GM23338 (cell line): ENCODE results near the gene HSDL1. TPM values are rescaled to one million over a fixed set of nuclear protein-coding genes. Genes with fewer than 3 reads are reported as not detected.

Experiments
- ATAC-seq: fragments of 200-7000 bp; cut with Tn5 transposase; 3 replicates; pipeline ENCODE4 v1.9.1; 2020
- DNase-seq: peaks from one replicate; pipeline ENCODE4 v3.0.0-alpha.2; 2015; ENCODE audit warnings: low spot score
- H2AFZ ChIP-seq: fragments of 200-600 bp; sonication (generic); 2 replicates; pipeline ENCODE4 v1.8.0; 2016; ENCODE audit warnings: antibody characterized with exemption, mild to moderate bottlenecking, moderate library complexity
- H3F3A ChIP-seq: fragments of 200-600 bp; sonication (generic); replicated peaks from 2 replicates; pipeline ENCODE4 v1.8.0; 2017; ENCODE audit warnings: antibody characterized with exemption, mixed run types, low read depth
- H3K27ac ChIP-seq: fragments of 200-600 bp; sonication (generic); 2 replicates; pipeline ENCODE4 v1.6.1; 2016; ENCODE audit warnings: low read depth
- H3K27me3 ChIP-seq: fragments of 200-600 bp; sonication (generic); 2 replicates; pipeline ENCODE4 v1.8.0; 2016; ENCODE audit warnings: mild to moderate bottlenecking, mixed run types, moderate library complexity; ENCODE audit not compliant: insufficient read depth
- H3K36me3 ChIP-seq: fragments of 200-600 bp; sonication (generic); 2 replicates; pipeline ENCODE4 v1.8.0; 2016; ENCODE audit warnings: mild to moderate bottlenecking; ENCODE audit not compliant: insufficient read depth
- H3K4me1 ChIP-seq: fragments of 200-600 bp; sonication (generic); 2 replicates; pipeline ENCODE4 v1.8.0; 2016; ENCODE audit warnings: mild to moderate bottlenecking, moderate library complexity; ENCODE audit not compliant: insufficient read depth
- H3K4me2 ChIP-seq: fragments of 200-600 bp; sonication (generic); 2 replicates; pipeline ENCODE4 v1.7.1; 2017; ENCODE audit warnings: mixed run types
- H3K4me3 ChIP-seq: fragments of 200-600 bp; sonication (generic); 2 replicates; pipeline ENCODE4 v1.6.1; 2016; ENCODE audit warnings: mixed run types
- H3K79me2 ChIP-seq: fragments of 200-600 bp; sonication (generic); replicated peaks from 2 replicates; pipeline ENCODE4 v1.8.0; 2017; ENCODE audit warnings: mild to moderate bottlenecking; ENCODE audit not compliant: insufficient read depth
- H3K9me2 ChIP-seq: fragments of 200-600 bp; sonication (generic); 2 replicates; pipeline ENCODE4 v1.8.0; 2017; ENCODE audit not compliant: insufficient read depth
- H4K20me1 ChIP-seq: fragments of 200-600 bp; sonication (generic); replicated peaks from 2 replicates; pipeline ENCODE4 v1.8.0; 2017; ENCODE audit warnings: mild to moderate bottlenecking; ENCODE audit not compliant: insufficient read depth
- H3K27ac Mint-ChIP-seq: 2 replicates; pipeline ENCODE4 v1.8.0; 2020; ENCODE audit warnings: inconsistent platforms, mild to moderate bottlenecking, moderate library complexity, mixed read lengths
- H3K27me3 Mint-ChIP-seq: 3 replicates; pipeline ENCODE4 v1.8.0; 2022; ENCODE audit warnings: low read depth, mild to moderate bottlenecking, moderate library complexity, mixed read lengths, inconsistent platforms; ENCODE audit not compliant: insufficient read depth, poor library complexity
- H3K36me3 Mint-ChIP-seq: 3 replicates; pipeline ENCODE4 v1.8.0; 2021; ENCODE audit warnings: low read depth, mild to moderate bottlenecking, inconsistent platforms, moderate library complexity, mixed read lengths
- H3K4me1 Mint-ChIP-seq: 3 replicates; pipeline ENCODE4 v1.8.0; 2020; ENCODE audit warnings: mild to moderate bottlenecking, inconsistent platforms, mixed read lengths
- H3K4me3 Mint-ChIP-seq: 3 replicates; pipeline ENCODE4 v1.8.0; 2021; ENCODE audit warnings: moderate library complexity, mild to moderate bottlenecking, inconsistent platforms, mixed read lengths
- H3K9me3 Mint-ChIP-seq: 3 replicates; pipeline ENCODE4 v1.8.0; 2020; ENCODE audit warnings: moderate library complexity, mild to moderate bottlenecking, inconsistent platforms, mixed read lengths
- CREB1 ChIP-seq: fragments of 250-450 bp; sonication (Bioruptor Pico); IDR thresholded peaks from 2 replicates; pipeline ENCODE4 v1.5.0; 2020; ENCODE audit warnings: low read depth, mild to moderate bottlenecking, moderate library complexity
- EZH2 ChIP-seq: fragments of 200-600 bp; sonication (generic); IDR thresholded peaks from one replicate; pipeline ENCODE4 v1.8.0; 2017; ENCODE audit warnings: antibody characterized with exemption, mild to moderate bottlenecking, low read depth; ENCODE audit not compliant: unreplicated experiment
- EZH2phosphoT487 ChIP-seq: fragments of 200-600 bp; sonication (generic); IDR thresholded peaks from one replicate; pipeline ENCODE4 v1.8.1; 2018; ENCODE audit warnings: antibody characterized with exemption; ENCODE audit not compliant: unreplicated experiment
- JUNB ChIP-seq: IDR thresholded peaks from one replicate; pipeline ENCODE4 v1.6.1; 2016; ENCODE audit warnings: antibody characterized with exemption; ENCODE audit not compliant: unreplicated experiment
- NANOG ChIP-seq: IDR thresholded peaks from 2 replicates; pipeline ENCODE4 v1.6.1; 2016; ENCODE audit warnings: antibody characterized with exemption, borderline replicate concordance
- POLR2AphosphoS5 ChIP-seq: IDR thresholded peaks from 2 replicates; pipeline ENCODE4 v1.6.1; 2016; ENCODE audit warnings: antibody characterized with exemption, low read depth
- STAT1 ChIP-seq: IDR thresholded peaks from one replicate; pipeline ENCODE4 v1.6.1; 2016; ENCODE audit warnings: antibody characterized with exemption; ENCODE audit not compliant: unreplicated experiment
- ZNF114 ChIP-seq: fragments of 250-450 bp; sonication (Bioruptor Pico); IDR thresholded peaks from 2 replicates; pipeline ENCODE4 v1.5.0; 2020; ENCODE audit warnings: mild to moderate bottlenecking, moderate library complexity
- ZNF331 ChIP-seq: fragments of 250-450 bp; sonication (Bioruptor Pico); IDR thresholded peaks from 2 replicates; pipeline ENCODE4 v1.5.0; 2020; ENCODE audit warnings: low read depth, mild to moderate bottlenecking, moderate library complexity
- polyA plus RNA-seq: library from polyadenylated mRNA; unstranded; fragments of >200 nt; fragmentation: Nextera tagmentation; extraction: Ambion mirVana; gene quantifications from 2 replicates; pipeline ENCODE4 v1.2.1, GENCODE V29; 2016
- total RNA-seq: library from RNA; depleted of rRNA; stranded (reverse); fragments of >200 nt; shearing (Covaris generic); gene quantifications from 2 replicates; pipeline ENCODE4 v1.2.3, GENCODE V29; 2014
- TF ChIP-seq, protein P1 (sequence below): IDR thresholded peaks from one replicate; pipeline ENCODE4 v1.6.1; 2018; ENCODE audit warnings: antibody characterized with exemption; ENCODE audit not compliant: unreplicated experiment
- TF ChIP-seq, protein P2 (sequence below), 2 experiments: fragments of 200-600 bp in 1 of 2; sonication (generic) in 1 of 2; conservative IDR thresholded peaks; 2 replicates each; pipeline versions ENCODE4 v1.5.1 to v1.6.1; 2016 to 2017; ENCODE audit warnings: antibody characterized with exemption in 2 of 2, low read depth in 2 of 2, mild to moderate bottlenecking in 2 of 2, moderate library complexity in 1 of 2
- TF ChIP-seq, protein P3 (sequence below): IDR thresholded peaks from 2 replicates; pipeline ENCODE4 v1.6.1; 2016; ENCODE audit warnings: antibody characterized with exemption
- TF ChIP-seq, protein P4 (sequence below): fragments of 250-450 bp; sonication (Bioruptor Pico); IDR thresholded peaks from 2 replicates; pipeline ENCODE4 v1.5.0; 2020; ENCODE audit warnings: mild to moderate bottlenecking, moderate library complexity

Gene HSDL1
- total and polyA plus RNA-seq, 2 experiments from 2014 or later = 16.6 to 46.1 TPM

DNA sequence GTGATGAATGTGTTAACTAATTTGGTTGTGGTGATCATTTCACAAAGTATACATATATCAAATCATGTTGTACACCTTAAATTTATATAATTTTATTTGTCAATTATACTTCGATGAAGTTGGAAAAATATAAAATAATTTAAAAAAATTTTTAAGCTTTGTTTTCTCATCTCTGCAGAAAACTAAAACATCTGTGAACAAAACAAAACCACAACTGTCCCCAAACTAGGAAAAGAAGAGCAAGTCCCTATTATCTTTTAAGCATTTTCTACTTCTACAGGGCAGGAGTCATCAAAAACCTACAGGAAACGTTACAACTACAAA lies 6.5 kb downstream of the HSDL1 start:
- Histone ChIP-seq H3K27ac (peak overlapping the region; percentile 53; the same call in 1 of the 2 replicates), H3K79me2 (peaks cover 97% of the 10 kb centered on the region), H3F3A (no peaks in the 10 kb centered on the region), H2AFZ (no peak overlapping the region), H3K9me2 (no peaks in the 10 kb centered on the region), H3K36me3 (no peaks in the 10 kb centered on the region; the same call in 1 of the 2 replicates), H3K4me2 (peak overlapping the region; percentile 69), H3K4me1 (peaks cover 39% of the 10 kb centered on the region), H3K4me3 (peak overlapping the region; percentile 15; the same call in 1 of the 2 replicates), H3K27me3 (no peaks in the 10 kb centered on the region), H4K20me1 (peaks cover 26% of the 10 kb centered on the region)
- DNase-seq = no peak
- peaks cover 55% of the 10 kb centered on the region for H3K4me1 Mint-ChIP-seq
- H3K27ac Mint-ChIP-seq = peak overlapping the region; percentile 51
- H3K36me3 Mint-ChIP-seq = peaks cover 6% of the 10 kb centered on the region
- ATAC-seq = no peak
- H3K4me3 Mint-ChIP-seq = peak overlapping the region; percentile 35; the same call in 2 of the 3 replicates
- no peaks in the 10 kb centered on the region for H3K9me3 Mint-ChIP-seq
- H3K27me3 Mint-ChIP-seq = peaks cover 10% of the 10 kb centered on the region
- no peak for TF ChIP-seq EZH2
- TF ChIP-seq EZH2phosphoT487 = no peak
- no peak for TF ChIP-seq JUNB
- TF ChIP-seq STAT1 = no peak
- TF ChIP-seq, protein P1, sequence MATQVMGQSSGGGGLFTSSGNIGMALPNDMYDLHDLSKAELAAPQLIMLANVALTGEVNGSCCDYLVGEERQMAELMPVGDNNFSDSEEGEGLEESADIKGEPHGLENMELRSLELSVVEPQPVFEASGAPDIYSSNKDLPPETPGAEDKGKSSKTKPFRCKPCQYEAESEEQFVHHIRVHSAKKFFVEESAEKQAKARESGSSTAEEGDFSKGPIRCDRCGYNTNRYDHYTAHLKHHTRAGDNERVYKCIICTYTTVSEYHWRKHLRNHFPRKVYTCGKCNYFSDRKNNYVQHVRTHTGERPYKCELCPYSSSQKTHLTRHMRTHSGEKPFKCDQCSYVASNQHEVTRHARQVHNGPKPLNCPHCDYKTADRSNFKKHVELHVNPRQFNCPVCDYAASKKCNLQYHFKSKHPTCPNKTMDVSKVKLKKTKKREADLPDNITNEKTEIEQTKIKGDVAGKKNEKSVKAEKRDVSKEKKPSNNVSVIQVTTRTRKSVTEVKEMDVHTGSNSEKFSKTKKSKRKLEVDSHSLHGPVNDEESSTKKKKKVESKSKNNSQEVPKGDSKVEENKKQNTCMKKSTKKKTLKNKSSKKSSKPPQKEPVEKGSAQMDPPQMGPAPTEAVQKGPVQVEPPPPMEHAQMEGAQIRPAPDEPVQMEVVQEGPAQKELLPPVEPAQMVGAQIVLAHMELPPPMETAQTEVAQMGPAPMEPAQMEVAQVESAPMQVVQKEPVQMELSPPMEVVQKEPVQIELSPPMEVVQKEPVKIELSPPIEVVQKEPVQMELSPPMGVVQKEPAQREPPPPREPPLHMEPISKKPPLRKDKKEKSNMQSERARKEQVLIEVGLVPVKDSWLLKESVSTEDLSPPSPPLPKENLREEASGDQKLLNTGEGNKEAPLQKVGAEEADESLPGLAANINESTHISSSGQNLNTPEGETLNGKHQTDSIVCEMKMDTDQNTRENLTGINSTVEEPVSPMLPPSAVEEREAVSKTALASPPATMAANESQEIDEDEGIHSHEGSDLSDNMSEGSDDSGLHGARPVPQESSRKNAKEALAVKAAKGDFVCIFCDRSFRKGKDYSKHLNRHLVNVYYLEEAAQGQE = no peak
- no peak for TF ChIP-seq CREB1
- TF ChIP-seq ZNF114 (CRISPR knock-in tag) = no peak
- TF ChIP-seq ZNF331 = no peak
- TF ChIP-seq, protein P2, sequence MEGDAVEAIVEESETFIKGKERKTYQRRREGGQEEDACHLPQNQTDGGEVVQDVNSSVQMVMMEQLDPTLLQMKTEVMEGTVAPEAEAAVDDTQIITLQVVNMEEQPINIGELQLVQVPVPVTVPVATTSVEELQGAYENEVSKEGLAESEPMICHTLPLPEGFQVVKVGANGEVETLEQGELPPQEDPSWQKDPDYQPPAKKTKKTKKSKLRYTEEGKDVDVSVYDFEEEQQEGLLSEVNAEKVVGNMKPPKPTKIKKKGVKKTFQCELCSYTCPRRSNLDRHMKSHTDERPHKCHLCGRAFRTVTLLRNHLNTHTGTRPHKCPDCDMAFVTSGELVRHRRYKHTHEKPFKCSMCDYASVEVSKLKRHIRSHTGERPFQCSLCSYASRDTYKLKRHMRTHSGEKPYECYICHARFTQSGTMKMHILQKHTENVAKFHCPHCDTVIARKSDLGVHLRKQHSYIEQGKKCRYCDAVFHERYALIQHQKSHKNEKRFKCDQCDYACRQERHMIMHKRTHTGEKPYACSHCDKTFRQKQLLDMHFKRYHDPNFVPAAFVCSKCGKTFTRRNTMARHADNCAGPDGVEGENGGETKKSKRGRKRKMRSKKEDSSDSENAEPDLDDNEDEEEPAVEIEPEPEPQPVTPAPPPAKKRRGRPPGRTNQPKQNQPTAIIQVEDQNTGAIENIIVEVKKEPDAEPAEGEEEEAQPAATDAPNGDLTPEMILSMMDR (conservative IDR thresholded peaks at IDR 0.05; ENCODE audit: low read depth in 2 of 2) = no peak
- no peak for TF ChIP-seq NANOG
- TF ChIP-seq POLR2AphosphoS5 = no peak
- TF ChIP-seq, protein P3, sequence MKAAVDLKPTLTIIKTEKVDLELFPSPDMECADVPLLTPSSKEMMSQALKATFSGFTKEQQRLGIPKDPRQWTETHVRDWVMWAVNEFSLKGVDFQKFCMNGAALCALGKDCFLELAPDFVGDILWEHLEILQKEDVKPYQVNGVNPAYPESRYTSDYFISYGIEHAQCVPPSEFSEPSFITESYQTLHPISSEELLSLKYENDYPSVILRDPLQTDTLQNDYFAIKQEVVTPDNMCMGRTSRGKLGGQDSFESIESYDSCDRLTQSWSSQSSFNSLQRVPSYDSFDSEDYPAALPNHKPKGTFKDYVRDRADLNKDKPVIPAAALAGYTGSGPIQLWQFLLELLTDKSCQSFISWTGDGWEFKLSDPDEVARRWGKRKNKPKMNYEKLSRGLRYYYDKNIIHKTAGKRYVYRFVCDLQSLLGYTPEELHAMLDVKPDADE = no peak
- TF ChIP-seq, protein P4, sequence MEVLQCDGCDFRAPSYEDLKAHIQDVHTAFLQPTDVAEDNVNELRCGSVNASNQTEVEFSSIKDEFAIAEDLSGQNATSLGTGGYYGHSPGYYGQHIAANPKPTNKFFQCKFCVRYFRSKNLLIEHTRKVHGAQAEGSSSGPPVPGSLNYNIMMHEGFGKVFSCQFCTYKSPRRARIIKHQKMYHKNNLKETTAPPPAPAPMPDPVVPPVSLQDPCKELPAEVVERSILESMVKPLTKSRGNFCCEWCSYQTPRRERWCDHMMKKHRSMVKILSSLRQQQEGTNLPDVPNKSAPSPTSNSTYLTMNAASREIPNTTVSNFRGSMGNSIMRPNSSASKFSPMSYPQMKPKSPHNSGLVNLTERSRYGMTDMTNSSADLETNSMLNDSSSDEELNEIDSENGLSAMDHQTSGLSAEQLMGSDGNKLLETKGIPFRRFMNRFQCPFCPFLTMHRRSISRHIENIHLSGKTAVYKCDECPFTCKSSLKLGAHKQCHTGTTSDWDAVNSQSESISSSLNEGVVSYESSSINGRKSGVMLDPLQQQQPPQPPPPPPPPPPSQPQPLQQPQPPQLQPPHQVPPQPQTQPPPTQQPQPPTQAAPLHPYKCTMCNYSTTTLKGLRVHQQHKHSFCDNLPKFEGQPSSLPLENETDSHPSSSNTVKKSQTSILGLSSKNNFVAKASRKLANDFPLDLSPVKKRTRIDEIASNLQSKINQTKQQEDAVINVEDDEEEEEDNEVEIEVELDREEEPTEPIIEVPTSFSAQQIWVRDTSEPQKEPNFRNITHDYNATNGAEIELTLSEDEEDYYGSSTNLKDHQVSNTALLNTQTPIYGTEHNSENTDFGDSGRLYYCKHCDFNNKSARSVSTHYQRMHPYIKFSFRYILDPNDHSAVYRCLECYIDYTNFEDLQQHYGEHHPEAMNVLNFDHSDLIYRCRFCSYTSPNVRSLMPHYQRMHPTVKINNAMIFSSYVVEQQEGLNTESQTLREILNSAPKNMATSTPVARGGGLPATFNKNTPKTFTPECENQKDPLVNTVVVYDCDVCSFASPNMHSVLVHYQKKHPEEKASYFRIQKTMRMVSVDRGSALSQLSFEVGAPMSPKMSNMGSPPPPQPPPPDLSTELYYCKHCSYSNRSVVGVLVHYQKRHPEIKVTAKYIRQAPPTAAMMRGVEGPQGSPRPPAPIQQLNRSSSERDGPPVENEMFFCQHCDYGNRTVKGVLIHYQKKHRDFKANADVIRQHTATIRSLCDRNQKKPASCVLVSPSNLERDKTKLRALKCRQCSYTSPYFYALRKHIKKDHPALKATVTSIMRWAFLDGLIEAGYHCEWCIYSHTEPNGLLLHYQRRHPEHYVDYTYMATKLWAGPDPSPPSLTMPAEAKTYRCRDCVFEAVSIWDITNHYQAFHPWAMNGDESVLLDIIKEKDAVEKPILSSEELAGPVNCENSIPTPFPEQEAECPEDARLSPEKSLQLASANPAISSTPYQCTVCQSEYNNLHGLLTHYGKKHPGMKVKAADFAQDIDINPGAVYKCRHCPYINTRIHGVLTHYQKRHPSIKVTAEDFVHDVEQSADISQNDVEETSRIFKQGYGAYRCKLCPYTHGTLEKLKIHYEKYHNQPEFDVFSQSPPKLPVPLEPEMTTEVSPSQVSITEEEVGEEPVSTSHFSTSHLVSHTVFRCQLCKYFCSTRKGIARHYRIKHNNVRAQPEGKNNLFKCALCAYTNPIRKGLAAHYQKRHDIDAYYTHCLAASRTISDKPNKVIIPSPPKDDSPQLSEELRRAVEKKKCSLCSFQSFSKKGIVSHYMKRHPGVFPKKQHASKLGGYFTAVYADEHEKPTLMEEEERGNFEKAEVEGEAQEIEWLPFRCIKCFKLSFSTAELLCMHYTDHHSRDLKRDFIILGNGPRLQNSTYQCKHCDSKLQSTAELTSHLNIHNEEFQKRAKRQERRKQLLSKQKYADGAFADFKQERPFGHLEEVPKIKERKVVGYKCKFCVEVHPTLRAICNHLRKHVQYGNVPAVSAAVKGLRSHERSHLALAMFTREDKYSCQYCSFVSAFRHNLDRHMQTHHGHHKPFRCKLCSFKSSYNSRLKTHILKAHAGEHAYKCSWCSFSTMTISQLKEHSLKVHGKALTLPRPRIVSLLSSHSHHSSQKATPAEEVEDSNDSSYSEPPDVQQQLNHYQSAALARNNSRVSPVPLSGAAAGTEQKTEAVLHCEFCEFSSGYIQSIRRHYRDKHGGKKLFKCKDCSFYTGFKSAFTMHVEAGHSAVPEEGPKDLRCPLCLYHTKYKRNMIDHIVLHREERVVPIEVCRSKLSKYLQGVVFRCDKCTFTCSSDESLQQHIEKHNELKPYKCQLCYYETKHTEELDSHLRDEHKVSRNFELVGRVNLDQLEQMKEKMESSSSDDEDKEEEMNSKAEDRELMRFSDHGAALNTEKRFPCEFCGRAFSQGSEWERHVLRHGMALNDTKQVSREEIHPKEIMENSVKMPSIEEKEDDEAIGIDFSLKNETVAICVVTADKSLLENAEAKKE (CRISPR knock-in tag) = no peak
